MM.1S (cell line): Measurements from ENCODE around the gene SHC1.

Experiments used
- DNase-seq: peaks from one replicate; pipeline ENCODE4 v3.0.0-alpha.2; 2015
- H2AFZ ChIP-seq: fragments of 300-600 bp; sonication (generic); 2 replicates; pipeline ENCODE4 v1.6.0; 2016; ENCODE audit warnings: antibody characterized with exemption, low read length
- H3F3A ChIP-seq: fragments of 300-600 bp; sonication (generic); 2 replicates; pipeline ENCODE4 v1.6.1; 2016; ENCODE audit warnings: mild to moderate bottlenecking, antibody characterized with exemption, low read length, moderate library complexity, mixed read lengths; ENCODE audit not compliant: insufficient read depth
- H3K27ac ChIP-seq: fragments of 300-600 bp; sonication (generic); 2 replicates; pipeline ENCODE4 v1.5.1; 2016; ENCODE audit warnings: mild to moderate bottlenecking, low read length
- H3K27me3 ChIP-seq: fragments of 300-600 bp; sonication (generic); replicated peaks from 2 replicates; pipeline ENCODE4 v1.6.0; 2016; ENCODE audit warnings: low read length; ENCODE audit not compliant: insufficient read depth
- H3K36me3 ChIP-seq: fragments of 300-600 bp; sonication (generic); replicated peaks from 2 replicates; pipeline ENCODE4 v1.6.1; 2016; ENCODE audit warnings: mild to moderate bottlenecking, low read length, mixed read lengths; ENCODE audit not compliant: insufficient read depth
- H3K4me1 ChIP-seq: fragments of 300-600 bp; sonication (generic); 2 replicates; pipeline ENCODE4 v1.6.1; 2016; ENCODE audit warnings: low read length, mixed read lengths
- H3K4me2 ChIP-seq: fragments of 300-600 bp; sonication (generic); 2 replicates; pipeline ENCODE4 v1.6.0; 2016; ENCODE audit warnings: low read depth, low read length
- H3K4me3 ChIP-seq: fragments of 300-600 bp; sonication (generic); 2 replicates; pipeline ENCODE4 v1.5.1; 2016; ENCODE audit warnings: low read length, mixed read lengths
- H3K79me2 ChIP-seq: fragments of 300-600 bp; sonication (generic); 2 replicates; pipeline ENCODE4 v1.6.1; 2016; ENCODE audit warnings: mixed run types, low read length, mixed read lengths
- H3K9ac ChIP-seq: fragments of 300-600 bp; sonication (generic); 2 replicates; pipeline ENCODE4 v1.6.1; 2016; ENCODE audit warnings: low read length, mixed read lengths
- H3K9me2 ChIP-seq: fragments of 300-600 bp; sonication (generic); replicated peaks from 2 replicates; pipeline ENCODE4 v1.6.1; 2016; ENCODE audit warnings: mild to moderate bottlenecking, low read length, mixed read lengths; ENCODE audit not compliant: insufficient read depth
- H3K9me3 ChIP-seq: fragments of 300-600 bp; sonication (generic); replicated peaks from 2 replicates; pipeline ENCODE4 v1.6.1; 2016; ENCODE audit warnings: mild to moderate bottlenecking, low read length, mixed read lengths; ENCODE audit not compliant: insufficient read depth
- H4K20me1 ChIP-seq: fragments of 300-600 bp; sonication (generic); 2 replicates; pipeline ENCODE4 v1.6.1; 2016; ENCODE audit warnings: mild to moderate bottlenecking, low read length, moderate library complexity, mixed read lengths; ENCODE audit not compliant: insufficient read depth
- CTCF ChIP-seq: fragments of 300-600 bp; sonication (generic); IDR thresholded peaks from 2 replicates; pipeline ENCODE4 v1.5.1; 2016; ENCODE audit warnings: antibody characterized with exemption, low read length, mixed read lengths
- EZH2 ChIP-seq: fragments of 300-600 bp; sonication (generic); optimal IDR thresholded peaks from 2 replicates; pipeline ENCODE3; 2017; ENCODE audit warnings: low read depth, mild to moderate bottlenecking, antibody characterized with exemption, low read length, mixed read lengths
- EZH2phosphoT487 ChIP-seq: fragments of 300-600 bp; sonication (generic); IDR thresholded peaks from 2 replicates; pipeline ENCODE4 v1.6.1; 2018; ENCODE audit warnings: antibody characterized with exemption, low read length

The SHC1 gene

GRCh38 chr1:155000411-155000725, 29.8 kb upstream of the SHC1 start:
- peak overlapping the region; percentile 77 for H3K4me3 ChIP-seq
- H4K20me1 ChIP-seq: no peaks in the 10 kb centered on the region
- H3K9me3 ChIP-seq: no peaks in the 10 kb centered on the region
- no peaks in the 10 kb centered on the region for H3K27me3 ChIP-seq
- H3K4me2 ChIP-seq: peak overlapping the region; percentile 97
- no peaks in the 10 kb centered on the region for H3K9me2 ChIP-seq
- no peaks in the 10 kb centered on the region for H3K36me3 ChIP-seq
- no peak overlapping the region for H2AFZ ChIP-seq
- peaks cover 13% of the 10 kb centered on the region for H3K4me1 ChIP-seq
- TF ChIP-seq CTCF (no peak), EZH2phosphoT487 (no peak), EZH2 (no peak)
- H3K9ac ChIP-seq: peak overlapping the region; percentile 93
- peaks cover 58% of the 10 kb centered on the region for H3F3A ChIP-seq
- peaks cover 28% of the 10 kb centered on the region for H3K79me2 ChIP-seq
- H3K27ac ChIP-seq: peak overlapping the region; percentile 95
- peak; percentile 74 for DNase-seq

GRCh38 chr1:154999571-155000410, 29.2 kb upstream of the SHC1 start:
- H4K20me1 ChIP-seq: no peaks in the 10 kb centered on the region
- H3K27ac ChIP-seq: peak overlapping the region; percentile 95
- H3K36me3 ChIP-seq: no peaks in the 10 kb centered on the region
- peak overlapping the region; percentile 73 for H3K9ac ChIP-seq
- H2AFZ ChIP-seq: peak overlapping the region; percentile 5
- peak overlapping the region; percentile 97 for H3K4me2 ChIP-seq
- no peaks in the 10 kb centered on the region for H3K9me2 ChIP-seq
- H3K4me1 ChIP-seq: peaks cover 11% of the 10 kb centered on the region
- peak overlapping the region; percentile 77 for H3K4me3 ChIP-seq
- peak; percentile 91 for DNase-seq
- peaks cover 56% of the 10 kb centered on the region for H3F3A ChIP-seq
- no peaks in the 10 kb centered on the region for H3K9me3 ChIP-seq
- TF ChIP-seq EZH2phosphoT487 (no peak), EZH2 (no peak), CTCF (peak; percentile 10; the same call in 1 of the 2 replicates)
- peaks cover 22% of the 10 kb centered on the region for H3K79me2 ChIP-seq
- no peaks in the 10 kb centered on the region for H3K27me3 ChIP-seq

- Histone ChIP-seq H3K27me3 (no peaks in the 10 kb centered on the region), H3K4me2 (peak overlapping the region; percentile 97), H3K4me3 (peak overlapping the region; percentile 77), H3K36me3 (no peaks in the 10 kb centered on the region), H2AFZ (peak overlapping the region; percentile 43), H3K4me1 (peaks cover 10% of the 10 kb centered on the region), H3K9me3 (no peaks in the 10 kb centered on the region), H4K20me1 (no peaks in the 10 kb centered on the region), H3K79me2 (peaks cover 14% of the 10 kb centered on the region), H3K27ac (peak overlapping the region; percentile 95), H3K9ac (peak overlapping the region; percentile 73), H3F3A (peaks cover 59% of the 10 kb centered on the region), H3K9me2 (no peaks in the 10 kb centered on the region)
- TF ChIP-seq EZH2phosphoT487 (no peak), CTCF (peak; percentile 99)
- DNase-seq: peak; percentile 92
Measured at GRCh38 chr1:154998818-154999570, 28.4 kb upstream of the SHC1 start.
